GM12878 (cell line): ENCODE data around the gene SOS1.

Experiments
- HDAC6 ChIP-seq: fragments of 200-600 bp; sonication (generic); IDR thresholded peaks from one replicate; pipeline ENCODE4 v1.8.0; 2017; ENCODE audit warnings: antibody characterized with exemption; ENCODE audit not compliant: unreplicated experiment
- NFIC ChIP-seq: IDR thresholded peaks from 2 replicates; pipeline ENCODE4 v1.6.1; 2012; ENCODE audit warnings: low read depth, mild to moderate bottlenecking, inconsistent platforms, low read length, moderate library complexity
- PKNOX1 ChIP-seq: fragments of 450-650 bp; IDR thresholded peaks from 2 replicates; pipeline ENCODE4 v1.6.1; 2016; ENCODE audit warnings: mild to moderate bottlenecking
- POLR2A ChIP-seq: IDR thresholded peaks from 2 replicates; pipeline ENCODE4 v1.6.1; 2011; ENCODE audit warnings: low read depth, mild to moderate bottlenecking, low read length
- POU2F2 ChIP-seq: IDR thresholded peaks from 3 replicates; pipeline ENCODE4 v1.6.1; 2011; ENCODE audit warnings: low read depth, mild to moderate bottlenecking, low read length, borderline replicate concordance
- RAD21 ChIP-seq: IDR thresholded peaks from 2 replicates; pipeline ENCODE4 v1.6.1; 2011; ENCODE audit warnings: mild to moderate bottlenecking, low read depth, low read length, moderate library complexity; ENCODE audit not compliant: insufficient read depth
- TARDBP ChIP-seq: IDR thresholded peaks from 2 replicates; pipeline ENCODE4 v1.6.1; 2016; ENCODE audit warnings: borderline replicate concordance
- TCF7 ChIP-seq: IDR thresholded peaks from 2 replicates; pipeline ENCODE4 v1.6.1; 2014; ENCODE audit warnings: antibody characterized with exemption, borderline replicate concordance

- TF ChIP-seq TCF7, result no peak
- no peak for TF ChIP-seq POU2F2
- no peak for TF ChIP-seq RAD21
- TF ChIP-seq POLR2A, result no peak
- no peak for TF ChIP-seq PKNOX1
- TF ChIP-seq TARDBP, result no peak
- TF ChIP-seq HDAC6, result no peak
- no peak for TF ChIP-seq NFIC
Measured at GRCh38 chr2:39159283-39159682, 38.4 kb upstream of the SOS1 start.
